AG09309 (cell line): ENCODE measurements around the gene COPZ1.

Experiments
- DNase-seq: peaks from one replicate; pipeline ENCODE4 v3.0.0-alpha.2; 2010; ENCODE audit warnings: low read depth
- H3K4me3 ChIP-seq: 2 replicates; pipeline ENCODE4 v1.5.1; 2011; ENCODE audit warnings: mild to moderate bottlenecking, low read depth, low read length, moderate library complexity; ENCODE audit not compliant: control insufficient read depth
- CTCF ChIP-seq: IDR thresholded peaks from 2 replicates; pipeline ENCODE4 v1.5.1; 2011; ENCODE audit warnings: mild to moderate bottlenecking, low read depth, low read length, inconsistent platforms; ENCODE audit not compliant: insufficient read depth, control insufficient read depth; ENCODE audit errors: missing control alignments

The COPZ1 gene

DNA sequence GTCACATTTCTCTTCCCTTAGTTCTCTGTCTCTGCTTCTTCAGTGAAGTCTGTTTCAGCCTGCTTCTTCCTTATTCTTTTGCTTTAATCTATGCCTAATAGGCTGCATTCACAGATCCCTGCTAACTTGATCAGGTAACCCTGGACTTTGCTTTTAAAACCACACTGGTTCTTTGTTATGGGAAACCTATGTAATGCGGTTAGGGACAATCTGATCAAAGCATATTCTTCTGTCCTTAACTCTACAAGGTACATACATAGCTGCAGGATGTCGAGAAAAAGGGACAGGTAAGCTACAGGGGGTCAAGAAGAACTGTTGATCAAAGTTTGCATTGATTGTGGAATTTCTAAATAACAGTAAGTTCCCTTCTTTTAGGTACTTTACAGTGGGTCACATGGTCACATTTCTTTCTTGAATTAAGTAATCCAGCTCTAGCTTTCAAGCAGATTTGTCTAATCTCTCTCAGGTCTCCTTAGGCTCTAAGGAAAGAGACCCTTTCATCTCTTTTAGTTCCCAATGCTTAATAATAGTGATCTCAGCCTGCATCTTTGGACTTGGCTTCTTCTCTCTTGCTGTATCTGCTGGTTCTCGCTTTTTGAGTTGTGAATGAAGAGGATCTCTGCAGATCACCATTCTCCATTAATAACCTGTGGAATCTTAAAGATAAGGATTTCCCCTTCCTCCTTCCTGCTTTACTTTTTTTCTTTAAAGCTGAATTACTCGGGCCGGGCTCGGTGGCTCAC lies 3.8 kb downstream of the COPZ1 start:
- no peak for DNase-seq
- TF ChIP-seq CTCF, result no peak
- no peak overlapping the region for H3K4me3 ChIP-seq

DNA sequence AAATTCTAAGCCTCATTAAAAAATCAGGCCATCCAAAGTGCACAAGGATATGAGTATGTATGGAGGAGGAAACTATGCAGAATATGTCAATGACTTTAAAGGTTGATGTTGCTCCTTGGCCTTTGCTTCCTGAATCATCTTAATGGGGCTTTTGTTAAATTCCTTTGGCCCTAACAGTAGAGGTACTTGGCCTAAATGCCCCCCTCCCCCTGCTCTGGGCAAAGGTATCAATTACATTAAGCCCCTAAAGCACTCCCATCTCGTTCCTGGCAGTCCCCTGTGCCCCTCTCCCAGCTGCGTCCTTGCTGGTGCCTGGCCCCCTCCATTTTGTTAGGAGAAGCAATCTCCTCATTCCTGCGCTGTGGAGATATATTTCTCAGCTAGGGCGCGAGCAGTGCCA lies 4.8 kb downstream of the COPZ1 start:
- no peak overlapping the region for H3K4me3 ChIP-seq
- no peak for DNase-seq
- TF ChIP-seq CTCF, result no peak

DNA sequence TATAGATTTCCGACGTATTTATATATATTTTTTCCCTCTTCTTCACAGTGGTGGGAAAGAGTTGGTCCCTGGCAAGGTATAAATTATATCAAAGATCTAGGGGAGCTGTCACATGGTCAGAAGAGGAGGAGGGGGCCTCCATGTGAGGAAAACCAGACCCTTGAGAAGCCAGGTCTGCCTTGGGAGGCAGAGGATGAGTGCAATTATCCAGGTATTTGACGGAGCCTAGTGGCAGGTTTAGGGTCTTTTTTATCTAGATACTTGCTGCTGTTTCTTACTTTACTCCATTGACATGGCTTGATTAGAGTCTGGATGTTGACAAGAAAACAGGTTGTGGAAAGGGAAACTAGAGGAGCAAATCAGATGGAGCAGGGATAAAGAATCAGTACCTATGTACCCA lies 5.5 kb downstream of the COPZ1 start:
- no peak for TF ChIP-seq CTCF
- no peak for DNase-seq

GRCh38 chr12:54331461-54331860 lies 6.5 kb downstream of the COPZ1 start:
- no peak for DNase-seq
- no peak overlapping the region for H3K4me3 ChIP-seq
- TF ChIP-seq CTCF, result no peak

More for the DNA sequence above, 5.5 kb downstream of the COPZ1 start:
- no peak overlapping the region for H3K4me3 ChIP-seq

DNA sequence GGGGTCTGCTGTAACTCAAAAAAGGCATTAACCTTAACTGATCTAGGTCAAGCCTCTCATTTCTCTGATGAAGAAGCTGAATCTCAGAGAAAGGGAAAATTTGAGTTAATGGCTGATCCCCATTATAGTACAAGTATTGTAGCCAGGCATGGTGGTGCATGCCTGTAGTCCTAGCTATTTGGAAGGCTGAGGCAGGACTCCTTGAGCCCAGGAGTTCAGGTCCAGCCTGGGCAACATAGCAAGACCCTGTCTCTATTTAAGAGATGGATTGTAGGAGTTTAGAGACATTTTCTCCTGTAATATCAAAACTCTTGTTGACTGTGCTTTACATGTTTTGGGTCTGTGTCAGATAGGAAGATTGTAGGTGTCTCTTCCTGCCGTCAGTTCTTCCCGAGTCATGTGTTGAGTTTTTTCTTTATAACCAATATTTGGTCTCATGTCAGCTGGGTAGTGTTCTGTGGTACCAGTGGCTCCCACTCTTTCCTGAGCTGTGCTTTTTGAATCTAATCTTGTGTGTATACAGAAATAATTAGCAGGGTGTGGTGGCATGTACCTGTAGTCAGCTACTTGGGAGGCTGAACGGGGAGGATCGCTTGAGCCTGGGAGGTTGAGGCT lies 8.6 kb downstream of the COPZ1 start:
- no peak for TF ChIP-seq CTCF
- DNase-seq, result no peak
- H3K4me3 ChIP-seq, result no peak overlapping the region

GRCh38 chr12:54337280-54337842 lies 12.4 kb downstream of the COPZ1 start:
- peak; percentile 22 for TF ChIP-seq CTCF
- H3K4me3 ChIP-seq, result no peak overlapping the region
- DNase-seq, result no peak
